Stimulated activated naive CD8-positive, alpha-beta T cell treated with anti-CD3 and anti-CD28 coated beads, Interleukin-15, Interleukin-2, amounts not matched to agents 100 U/mL and 50 U/mL, for 24 hours (primary cell): ENCODE results near the gene MAP2K3.

Experiments
- ATAC-seq: fragments of 150-1000 bp; cut with Tn5 transposase; one replicate; pipeline ENCODE4 v1.10.0; 2021
- DNase-seq: peaks from one replicate; pipeline ENCODE4 v3.0.0; 2021

Gene MAP2K3

DNA sequence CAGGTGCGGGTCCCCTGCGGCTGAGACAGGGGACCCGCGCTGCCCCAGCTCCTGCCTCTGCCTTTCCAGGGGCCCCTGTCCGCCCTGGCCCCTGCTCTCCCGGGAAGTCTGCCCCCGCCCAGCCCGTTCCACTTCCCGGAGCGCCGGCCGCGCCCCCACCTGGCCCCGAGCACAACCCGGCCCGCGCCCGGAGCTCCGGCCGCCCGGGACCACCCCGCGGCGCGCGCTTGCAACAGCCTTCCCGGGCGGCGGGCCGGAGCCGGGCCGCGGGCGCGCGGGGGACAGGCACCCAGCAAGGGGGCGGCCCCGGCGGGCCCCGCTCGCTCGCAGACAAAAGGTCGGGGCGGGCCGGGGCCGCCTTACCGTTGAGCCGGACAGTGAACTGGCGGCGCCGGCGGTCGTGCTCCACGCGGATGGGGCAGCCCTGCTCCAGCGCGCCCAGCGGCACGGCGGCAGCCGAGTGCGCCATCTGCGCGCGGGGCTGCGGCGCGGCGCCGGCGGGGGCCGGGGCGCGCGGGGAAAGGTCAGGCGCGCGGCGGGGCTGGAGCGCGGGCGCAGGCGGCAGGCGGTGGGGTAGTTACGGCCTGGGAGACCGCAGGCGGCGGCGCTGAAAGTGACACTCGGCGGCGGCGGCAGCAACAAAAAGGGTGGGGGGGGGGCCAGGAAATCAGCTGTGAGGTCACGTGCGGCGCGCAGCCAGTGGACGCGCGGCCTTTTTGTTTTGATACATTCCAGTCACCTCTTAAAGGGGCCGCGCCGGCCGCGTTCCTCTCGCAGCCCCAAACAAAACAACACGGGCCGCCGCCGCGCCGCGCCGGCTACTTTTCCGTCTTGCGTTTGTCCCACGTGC is 31.5 kb upstream of the MAP2K3 start, which contains the start of gene NATD1:
NATD1 (minus strand) TSS at position 615 of the 850 bp plus-strand sequence; CDS start at position 469, 146 bp downstream.
- DNase-seq, result peak; percentile 80
- peak; percentile 61 for ATAC-seq

DNA sequence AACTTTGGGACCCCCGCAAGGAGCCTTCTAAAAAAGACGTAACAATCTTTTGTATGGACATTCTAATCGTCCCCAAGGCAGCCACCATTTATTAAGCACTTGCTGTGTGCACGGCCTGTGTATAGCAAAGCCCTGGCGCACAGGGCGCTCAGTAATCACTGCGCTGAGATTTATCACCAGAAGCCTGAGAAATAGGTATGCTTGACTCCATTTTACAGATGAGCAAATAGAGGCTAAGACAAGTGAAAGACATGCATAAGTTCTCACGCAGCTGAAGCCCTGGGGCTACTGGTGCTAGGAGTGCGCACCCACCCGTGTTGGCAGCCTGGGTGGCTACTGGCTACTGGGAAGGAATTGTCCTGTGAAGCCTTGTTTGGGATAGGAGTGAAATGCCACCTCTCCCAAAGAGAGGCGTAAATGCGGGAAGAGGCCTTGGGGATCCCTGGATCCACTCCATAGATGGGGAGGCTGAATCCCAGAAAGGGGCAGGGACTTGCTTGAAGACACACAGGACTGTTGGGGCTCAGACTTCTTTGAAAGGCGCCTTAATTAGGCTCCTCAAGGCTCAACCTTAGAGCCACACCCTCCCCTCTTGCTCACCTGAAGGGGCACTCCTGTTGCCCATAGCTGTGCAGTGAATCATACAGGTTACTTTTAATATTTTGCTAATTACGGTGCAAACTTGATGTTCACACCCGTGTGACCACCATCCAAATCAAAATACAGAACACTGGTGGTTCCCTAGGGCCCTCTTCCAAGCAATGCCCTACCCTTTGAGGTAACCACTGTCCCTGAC is 30.7 kb upstream of the MAP2K3 start:
- no peak for ATAC-seq
- DNase-seq, result no peak

DNA sequence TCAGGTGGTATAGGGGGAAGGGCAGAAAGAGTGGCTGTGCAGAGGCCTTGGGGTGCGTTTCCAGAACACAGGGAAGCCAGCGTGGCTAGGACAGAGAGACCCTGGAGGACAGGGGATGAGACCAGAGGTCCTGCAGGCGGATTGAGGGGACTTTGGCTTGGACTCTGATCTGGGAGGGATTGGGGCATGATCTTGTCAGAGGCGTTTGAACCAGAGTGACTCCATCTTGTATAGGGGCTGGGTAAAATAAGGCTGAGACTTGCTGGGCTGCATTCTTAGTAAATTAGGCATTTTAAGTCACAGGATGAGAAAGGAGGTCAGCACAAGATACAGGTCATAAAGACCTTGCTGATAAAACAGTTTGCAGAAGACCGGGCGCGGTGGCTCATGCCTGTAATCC is 25.9 kb upstream of the MAP2K3 start:
- DNase-seq (no peak), ATAC-seq (no peak)

DNA sequence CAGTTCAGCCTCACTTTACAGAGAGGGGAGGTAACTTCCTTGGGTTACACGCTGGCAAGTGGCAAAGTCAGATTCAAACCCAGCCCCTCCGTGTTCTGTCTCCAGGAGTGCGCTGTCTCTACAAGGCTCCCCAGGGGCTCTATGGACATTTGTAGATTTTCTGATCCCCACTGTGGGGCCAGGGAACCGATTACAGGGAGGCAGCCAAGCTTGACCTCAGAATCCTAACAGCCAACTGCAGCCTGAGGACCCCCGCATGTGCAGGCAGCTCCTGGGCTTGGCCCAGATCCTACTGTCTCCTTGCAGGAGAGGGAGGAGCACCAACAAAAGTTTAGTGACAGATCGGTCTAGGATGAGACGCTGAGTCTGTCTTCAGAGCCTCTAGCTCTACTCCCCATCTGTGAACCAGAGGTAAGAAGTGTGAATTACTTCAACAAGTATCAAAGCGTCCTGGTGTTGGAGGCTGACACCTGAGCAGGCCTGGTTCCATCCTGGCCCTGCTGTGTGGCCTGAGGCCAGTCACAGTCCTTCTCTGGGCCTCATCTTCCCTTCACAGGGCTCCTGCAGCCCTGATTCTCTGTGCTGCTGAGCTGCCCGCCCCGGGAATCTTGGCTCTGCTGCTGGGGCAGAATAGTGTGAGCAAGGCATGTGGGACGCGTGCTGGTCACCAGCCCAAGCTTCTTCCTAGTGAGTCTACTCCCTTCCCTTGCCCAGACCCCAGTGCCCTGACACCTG is 22.1 kb upstream of the MAP2K3 start:
- ATAC-seq, result no peak

DNA sequence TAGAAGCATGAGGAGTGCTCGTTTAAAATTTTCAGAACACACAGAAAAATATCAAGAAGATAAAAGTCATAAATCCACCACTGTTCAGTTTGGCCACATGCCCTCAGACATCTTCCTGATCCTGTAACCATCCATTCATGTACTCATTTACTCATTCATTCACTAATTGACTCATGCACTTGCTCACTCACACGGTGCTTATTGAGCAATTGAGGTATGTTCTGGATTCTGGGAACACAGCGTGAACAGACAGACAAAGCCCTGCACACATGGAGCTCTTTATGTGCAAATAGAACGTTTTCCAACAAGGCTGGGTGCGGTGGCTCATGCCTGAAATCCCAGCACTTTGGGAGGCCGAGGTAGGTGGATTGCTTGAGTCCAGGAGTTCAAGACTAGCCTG is 21.1 kb upstream of the MAP2K3 start:
- ATAC-seq (no peak), DNase-seq (no peak)

More for the DNA sequence above, 22.1 kb upstream of the MAP2K3 start:
- DNase-seq, result no peak

DNA sequence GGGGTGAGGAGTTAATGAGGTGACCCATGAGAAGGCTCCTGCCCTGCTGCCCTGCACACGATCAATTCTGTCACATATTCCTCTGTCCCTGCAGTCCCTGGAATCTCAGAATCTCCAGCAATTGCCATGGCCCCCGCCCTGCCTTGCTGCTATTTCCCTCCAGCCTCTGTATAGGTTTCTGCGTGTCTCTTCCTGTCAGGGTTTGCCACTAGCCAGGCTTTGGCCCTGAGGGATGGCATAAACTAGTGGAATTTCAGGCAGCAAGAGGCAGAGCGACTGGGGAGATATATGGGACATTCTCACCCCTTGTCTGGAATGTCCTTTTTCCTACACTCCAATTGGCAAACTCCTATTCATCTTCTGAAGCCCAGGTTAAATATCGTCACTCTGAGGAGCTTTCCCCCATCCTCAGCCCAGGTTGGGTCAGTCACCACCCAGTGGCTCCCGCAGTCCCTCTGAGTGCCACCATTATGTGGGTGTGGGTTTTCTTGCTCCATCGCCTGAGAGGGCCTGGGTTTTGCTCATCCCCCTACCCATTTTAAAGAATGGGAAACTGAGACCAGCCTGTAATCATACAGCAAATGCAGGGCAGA is 15.8 kb upstream of the MAP2K3 start:
- DNase-seq (no peak), ATAC-seq (no peak)

DNA sequence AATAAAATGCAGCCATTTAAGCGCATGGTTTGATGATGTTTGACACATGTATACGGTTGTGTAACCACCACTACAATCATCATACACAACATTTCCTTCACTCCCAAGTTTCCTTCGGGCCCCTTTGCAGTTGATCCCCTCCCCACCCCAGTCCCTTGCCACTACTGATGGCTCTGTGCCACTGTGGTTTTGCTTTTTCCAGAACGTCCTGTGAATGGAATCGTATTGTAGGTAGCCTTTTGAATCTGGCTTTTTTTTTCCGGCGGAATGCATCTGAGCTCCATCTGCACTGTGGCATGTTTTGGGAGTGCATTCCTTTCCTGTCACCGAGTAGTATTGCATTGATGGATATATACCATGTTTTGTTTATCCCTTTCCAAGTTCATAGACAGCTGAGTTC is 15.1 kb upstream of the MAP2K3 start:
- no peak for ATAC-seq

DNA sequence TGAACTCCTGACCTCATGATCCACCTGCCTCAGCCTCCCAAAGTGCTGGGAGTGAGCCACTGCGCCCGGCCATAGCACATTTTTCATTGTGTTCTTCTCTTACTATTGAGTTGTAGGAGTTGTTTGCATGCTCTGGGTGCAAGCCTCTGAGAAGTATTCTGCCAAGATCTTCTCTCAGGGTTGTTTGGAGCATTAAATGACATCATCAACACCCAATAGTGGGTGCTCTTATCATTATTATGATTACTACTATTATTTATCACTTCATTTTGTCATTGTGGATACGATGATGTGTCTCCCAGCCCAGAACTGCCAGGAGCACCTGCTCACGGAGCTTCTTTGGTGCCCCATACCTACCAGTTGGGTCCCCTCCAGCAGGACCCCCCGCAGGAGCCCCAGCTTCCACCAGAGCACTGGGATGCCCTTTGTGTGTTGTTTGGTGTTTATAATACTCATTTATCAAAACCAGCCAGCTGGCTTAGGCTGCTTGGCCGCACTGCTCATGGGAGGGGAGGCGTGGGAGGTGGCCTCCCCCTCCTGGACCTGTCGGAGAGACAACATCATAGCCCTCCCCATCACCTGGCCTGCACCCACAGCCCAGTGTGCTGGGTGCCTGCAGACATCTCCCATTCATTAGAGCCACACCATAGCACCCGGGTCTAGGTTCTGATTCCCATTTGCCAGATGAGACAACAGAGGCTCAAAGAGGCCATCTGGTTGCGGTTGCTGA is 12.9 kb upstream of the MAP2K3 start:
- DNase-seq, result no peak
- no peak for ATAC-seq

More for the DNA sequence above, 15.1 kb upstream of the MAP2K3 start:
- DNase-seq, result no peak

DNA sequence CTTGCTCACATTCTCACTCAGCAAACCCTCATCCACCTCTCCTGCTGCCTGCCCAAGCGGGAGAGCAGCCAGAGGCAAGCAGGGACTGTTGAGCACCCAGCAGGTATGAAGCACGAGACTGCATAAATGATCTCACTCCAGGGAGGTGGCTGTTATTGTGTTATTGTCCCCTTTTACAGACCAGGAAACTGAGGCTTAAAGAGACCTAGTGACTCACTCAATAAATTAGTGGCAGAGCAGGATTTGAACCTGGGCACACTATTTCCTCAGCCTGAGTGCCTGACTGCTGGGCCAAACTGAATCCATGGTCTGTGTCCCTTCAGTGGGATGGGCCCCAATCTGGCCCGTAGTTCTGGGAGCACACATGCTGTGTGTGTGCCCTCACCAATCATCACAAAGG is 12.3 kb upstream of the MAP2K3 start:
- DNase-seq, result no peak
- ATAC-seq, result no peak

DNA sequence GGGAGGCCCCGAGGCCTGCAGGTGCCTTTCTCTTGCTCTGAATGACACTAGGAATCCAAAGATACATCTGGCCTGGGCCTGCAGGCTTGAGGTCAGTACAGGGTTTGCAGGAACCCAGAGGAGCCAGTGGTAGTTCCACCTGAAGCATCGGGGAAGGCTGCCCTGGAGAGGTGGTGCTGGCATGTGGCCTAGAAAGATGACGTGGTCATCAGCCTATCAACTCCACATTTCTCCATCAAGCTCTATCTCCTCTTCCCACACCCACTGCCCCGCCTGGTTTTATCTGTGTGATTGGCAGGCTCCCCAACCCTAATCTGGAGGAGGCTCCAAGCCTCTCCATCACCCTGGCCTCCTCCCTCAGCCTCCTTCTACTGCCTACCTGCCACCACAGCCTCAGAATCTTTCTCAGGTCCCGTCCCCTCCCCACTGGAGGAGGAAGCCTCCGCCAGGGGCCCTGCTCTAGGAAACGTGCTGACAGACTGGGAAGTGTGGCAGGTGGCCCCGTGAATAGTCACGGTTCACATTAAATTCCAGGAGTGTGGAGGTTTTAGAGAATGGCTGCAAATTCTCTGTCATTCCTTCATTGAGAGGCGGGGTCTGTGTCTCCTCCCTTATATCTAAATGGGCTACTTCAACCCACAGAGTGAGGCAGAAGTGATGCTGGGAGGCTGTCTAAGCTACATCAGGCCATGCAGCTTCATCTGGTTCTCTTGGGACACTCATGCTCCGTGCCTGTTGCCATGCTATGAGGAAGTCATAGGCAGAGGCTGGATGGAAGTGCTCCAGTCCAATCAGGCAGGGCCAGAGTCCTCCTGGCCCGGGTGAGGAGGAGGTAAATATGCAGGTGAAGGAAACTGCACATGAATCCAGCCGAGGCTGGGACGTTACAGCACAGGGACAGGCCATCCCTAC is 11.4 kb upstream of the MAP2K3 start:
- DNase-seq (no peak), ATAC-seq (no peak)

DNA sequence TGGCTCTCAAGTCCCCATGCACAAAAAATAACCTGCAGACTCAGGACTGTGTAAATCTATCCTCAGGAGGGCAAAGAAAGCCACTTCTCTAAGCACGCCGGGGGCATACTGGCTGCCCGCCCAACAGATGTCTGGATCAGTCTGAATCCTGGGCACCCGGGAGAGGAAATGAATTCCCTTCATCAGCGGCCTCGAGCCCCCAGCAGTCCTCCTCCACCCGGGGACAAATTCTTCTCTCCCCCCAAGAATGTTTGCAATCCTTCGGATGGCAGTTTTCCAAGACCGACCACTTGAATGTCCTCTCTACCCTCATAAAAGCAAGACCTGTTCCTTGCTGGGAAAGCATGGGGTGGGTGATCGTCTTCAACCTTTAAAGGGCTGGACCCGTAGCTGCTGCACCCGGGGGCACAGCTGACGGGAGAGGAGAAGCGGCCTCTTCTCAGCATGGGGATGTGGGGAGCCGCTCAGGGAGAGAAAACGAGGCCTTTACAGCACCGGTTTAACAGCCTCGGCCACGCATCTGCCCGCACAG is 9.4 kb upstream of the MAP2K3 start:
- ATAC-seq (no peak), DNase-seq (no peak)

DNA sequence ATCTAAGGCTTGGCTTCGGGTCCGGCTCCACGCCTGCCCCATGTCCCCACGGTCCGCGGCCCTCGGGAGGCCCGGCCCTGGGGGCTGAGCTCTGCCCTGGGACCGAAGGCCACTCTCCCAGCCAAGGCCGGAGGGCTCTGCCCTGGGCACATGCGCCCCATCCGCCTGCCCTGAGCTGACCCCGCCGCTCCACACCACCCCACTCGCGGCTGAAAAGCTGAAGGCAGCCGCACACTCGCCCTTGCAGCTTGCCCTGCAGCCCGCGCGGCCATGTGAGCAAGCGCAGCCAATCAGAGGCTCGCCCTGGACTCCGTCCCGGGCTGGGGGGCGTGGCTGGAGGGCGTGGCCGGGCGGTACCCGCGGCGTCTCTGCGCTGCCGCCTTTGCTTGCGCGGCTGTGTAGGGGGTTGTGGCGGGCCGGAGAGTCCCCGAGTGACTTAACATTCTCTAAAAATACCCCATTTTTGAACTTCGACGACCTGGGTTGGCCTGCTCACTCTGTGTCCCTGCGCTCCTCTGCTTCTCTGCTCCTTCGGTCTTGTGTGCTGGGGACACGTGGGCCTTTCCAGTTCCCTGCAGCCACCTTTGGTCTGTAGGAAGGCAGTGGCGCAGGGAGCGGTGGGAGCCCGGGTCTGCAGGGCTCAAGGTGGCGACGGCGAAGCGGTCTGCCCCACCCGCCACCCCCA is 8.8 kb upstream of the MAP2K3 start:
- DNase-seq (peak; percentile 99), ATAC-seq (peak; percentile 92)

DNA sequence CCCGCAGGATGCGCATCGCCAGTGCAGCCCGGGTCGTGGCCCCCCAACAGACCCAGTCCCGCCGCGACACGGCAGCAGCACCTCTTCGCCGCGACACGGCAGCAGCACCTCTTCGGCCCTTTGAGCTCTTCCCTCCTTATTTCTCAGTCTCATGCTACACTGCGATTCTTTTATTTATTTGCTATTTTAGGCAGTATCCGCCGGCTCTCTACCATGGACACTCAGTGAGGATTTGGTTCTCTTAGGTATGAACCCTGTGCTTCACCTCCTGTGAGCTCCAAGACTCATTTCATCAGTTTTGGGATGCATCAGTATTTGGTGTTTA is 8.3 kb upstream of the MAP2K3 start:
- ATAC-seq, result no peak
- DNase-seq, result no peak

DNA sequence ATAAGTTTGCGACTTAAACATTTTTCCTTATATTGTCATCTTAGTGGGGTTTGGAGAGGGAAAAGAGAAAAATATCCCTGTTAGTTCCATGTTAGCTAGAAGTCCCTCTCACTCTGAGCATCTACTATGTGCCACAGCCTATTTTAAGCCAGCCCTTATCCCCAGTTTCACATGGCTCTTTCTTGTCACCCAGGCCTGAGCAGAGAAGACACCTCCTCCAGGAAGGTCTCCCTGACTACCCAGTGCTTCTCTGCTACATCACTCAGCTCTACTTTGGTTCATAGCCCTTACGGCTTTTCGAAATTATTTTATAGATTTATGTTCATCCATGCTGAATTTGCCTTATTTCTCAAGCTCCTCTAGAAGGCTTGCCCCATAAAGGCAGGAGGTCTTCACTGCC is 7.2 kb upstream of the MAP2K3 start:
- DNase-seq (no peak), ATAC-seq (no peak)

DNA sequence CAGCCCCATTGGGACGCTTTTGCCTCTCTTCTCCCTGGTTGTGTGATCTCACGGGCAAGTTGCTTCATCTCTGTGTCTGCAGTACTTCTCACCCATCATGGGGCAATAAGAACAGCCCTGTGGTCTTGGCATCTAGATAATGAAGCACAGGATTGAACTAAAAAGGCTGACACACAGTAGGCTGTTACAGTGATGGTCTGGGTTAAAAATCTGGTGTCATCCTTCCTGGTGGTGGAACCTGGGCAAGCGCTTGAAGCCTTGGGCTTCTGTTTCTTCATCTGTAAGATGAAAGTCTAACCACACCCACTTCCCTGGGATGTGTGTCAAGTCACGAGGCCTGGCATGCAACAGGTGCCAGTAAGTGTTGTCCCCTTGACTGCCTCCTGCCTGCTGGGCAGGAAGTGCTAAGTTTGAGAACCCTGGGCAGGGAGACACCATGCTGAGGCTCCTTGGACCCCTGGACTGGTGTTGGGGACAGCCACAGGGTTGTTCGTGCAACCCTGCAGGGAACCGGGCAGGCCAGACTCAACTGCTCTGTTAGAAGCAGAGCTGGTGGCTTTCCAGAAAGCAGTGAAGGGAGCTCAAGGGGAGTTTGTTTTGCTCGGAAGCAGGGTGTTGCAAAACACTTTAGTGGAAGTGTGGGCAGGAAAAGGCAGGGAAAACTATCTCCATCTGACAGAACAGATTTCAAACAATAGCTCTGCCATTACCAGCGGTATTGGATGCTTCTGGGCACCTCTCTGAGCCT is 5.9 kb upstream of the MAP2K3 start:
- DNase-seq (peak; percentile 51), ATAC-seq (no peak)

DNA sequence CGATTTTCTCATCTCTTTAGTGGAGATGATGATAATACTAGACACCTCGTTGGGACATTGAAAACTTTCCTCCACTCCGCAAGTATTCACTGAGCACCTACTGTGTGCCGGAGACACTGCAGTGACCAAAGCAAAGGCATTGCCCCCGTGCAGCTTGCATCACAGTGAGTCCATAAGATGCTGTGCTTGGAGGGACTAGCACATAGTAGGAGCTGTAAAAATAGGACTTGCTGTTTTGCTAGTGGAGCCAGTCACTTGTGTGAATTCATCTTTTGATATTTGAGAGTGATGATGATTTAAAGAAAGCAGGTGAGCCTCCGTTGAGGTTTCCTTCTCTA is 5.3 kb upstream of the MAP2K3 start:
- DNase-seq, result no peak
- no peak for ATAC-seq

DNA sequence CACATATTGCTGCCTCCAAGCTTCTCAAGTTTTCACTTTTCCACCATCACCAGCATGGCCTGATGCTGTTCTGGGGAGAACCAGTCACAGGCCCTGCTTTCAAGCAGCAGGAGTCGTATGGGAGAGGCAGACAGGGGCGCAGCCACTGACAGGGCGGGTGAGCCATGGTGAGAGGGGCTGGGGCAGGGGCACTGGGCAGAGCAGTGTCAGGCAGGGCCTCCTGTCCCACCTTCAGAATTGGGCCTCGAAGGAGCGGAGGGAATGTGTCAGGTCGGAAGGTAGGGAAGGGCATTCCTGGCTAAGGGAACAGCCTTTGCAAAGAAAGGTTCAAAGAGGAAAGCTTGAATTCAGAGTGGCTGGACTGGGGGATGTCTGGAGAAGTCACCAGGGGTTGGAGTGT is 4.9 kb upstream of the MAP2K3 start:
- no peak for ATAC-seq
- DNase-seq, result no peak

DNA sequence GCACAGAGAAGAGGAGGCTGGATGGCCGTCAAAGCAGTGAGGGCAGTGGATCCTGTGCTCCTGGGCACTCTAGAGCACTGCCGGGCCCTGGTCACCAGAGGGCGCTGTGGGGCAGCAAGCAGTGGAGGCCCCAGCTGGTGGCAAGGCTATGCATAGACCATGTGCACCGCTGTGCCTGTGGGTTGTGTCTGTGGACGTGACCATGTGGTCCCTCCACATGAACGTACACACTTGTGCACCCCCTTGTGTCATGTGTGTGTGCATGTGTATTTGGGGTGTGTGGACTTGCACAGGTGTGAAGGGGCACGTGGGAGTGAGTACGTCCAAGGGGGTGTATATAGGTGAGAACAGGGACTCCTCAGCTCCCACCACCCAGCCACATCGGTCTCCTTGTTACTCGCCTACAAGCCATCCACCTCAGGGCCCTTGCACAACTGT is 4.4 kb upstream of the MAP2K3 start:
- peak; percentile 53 for ATAC-seq
- peak; percentile 95 for DNase-seq

DNA sequence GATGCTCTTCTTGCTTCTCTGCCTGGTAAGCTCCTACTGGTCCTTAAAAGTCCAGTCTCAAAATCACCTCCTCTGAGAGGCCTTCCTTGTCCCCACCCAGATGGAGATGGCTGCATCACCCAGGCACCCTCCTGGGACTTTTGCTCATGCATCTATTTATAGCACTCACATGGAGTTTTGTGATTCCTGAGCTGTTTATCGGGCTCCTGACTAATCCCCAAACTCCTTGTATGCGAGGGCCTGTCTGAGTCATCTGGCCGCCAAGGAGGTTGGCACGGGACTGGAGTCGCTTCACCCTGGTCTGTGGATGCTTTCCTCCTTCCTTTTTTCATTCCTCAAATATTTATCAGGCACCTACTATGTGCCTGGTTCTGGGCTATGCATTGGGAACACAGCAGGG is 2.3 kb upstream of the MAP2K3 start:
- DNase-seq (no peak), ATAC-seq (no peak)
